Activated CD8-positive, alpha-beta memory T cell treated with anti-CD3 and anti-CD28 coated beads, Interleukin-2, amount 50 U/mL, for 48 hours (primary cell): ENCODE results near the gene GPRIN1.
"Not testable (repeated sequence)": the region's sequence is repeated elsewhere in the genome, so short reads cannot be mapped to it uniquely, and the experiment has no call there.

Experiments used
- DNase-seq: peaks from one replicate; pipeline ENCODE4 v3.0.0-alpha.2; 2020

Gene GPRIN1

DNA sequence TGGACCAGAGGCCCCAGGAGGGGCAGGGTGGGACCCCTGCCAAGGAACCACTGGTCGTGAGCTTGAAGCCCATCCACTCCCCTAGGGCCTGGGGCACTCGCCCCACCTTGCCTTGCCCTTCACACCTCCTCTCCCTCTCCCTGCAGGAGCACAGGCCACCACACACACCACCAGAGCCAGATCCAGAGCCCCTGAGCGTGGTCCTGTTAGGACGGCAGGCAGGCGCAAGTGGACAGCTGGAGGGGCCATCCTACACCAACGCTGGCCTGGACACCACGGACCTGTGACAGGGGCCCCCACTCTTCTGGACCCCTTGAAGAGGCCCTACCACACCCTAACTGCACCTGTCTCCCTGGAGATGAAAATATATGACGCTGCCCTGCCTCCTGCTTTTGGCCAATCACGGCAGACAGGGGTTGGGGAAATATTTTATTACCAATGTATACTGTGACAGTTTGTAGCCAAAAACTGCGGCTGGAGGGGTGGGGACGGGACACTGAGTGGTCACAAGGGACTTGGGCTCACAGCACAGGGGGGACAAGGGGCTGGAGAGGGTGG lies 14.5 kb downstream of the GPRIN1 start:
- DNase-seq, result no peak

GRCh38 chr5:176594554-176594953 lies 15.4 kb downstream of the GPRIN1 start:
- no peak for DNase-seq

DNA sequence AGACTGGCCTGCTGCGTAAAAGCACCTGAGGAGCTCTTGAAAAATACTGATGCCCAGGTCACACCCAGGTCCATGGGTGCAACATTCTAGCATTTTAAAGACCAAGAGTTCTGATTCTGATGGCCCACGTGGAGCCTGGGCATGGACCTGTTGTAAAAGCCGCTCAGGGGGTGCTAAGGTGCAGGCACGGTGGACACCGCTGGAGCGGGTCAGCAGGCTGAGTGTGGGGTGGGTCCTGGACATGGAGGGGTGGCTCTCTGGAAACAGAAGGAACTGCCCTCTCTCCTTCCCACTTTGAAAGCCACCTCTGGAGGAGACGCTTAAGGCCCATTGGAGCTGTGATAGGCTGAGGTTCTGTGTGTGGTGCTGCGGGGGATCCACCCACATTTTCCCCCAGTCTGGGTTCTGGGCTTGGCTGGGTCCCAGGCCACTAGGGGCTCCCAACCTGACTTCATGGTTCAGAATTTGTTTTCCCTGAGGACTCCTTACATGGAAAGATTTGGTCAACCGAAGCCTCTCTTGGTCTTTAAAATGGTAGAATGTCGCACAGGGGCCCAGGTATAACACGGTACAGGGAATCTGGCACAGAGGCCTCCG lies 16.6 kb downstream of the GPRIN1 start:
- DNase-seq, result no peak

- no peak for DNase-seq
These were observed 17.4 kb downstream of the GPRIN1 start for GRCh38 chr5:176592573-176592972.

DNA sequence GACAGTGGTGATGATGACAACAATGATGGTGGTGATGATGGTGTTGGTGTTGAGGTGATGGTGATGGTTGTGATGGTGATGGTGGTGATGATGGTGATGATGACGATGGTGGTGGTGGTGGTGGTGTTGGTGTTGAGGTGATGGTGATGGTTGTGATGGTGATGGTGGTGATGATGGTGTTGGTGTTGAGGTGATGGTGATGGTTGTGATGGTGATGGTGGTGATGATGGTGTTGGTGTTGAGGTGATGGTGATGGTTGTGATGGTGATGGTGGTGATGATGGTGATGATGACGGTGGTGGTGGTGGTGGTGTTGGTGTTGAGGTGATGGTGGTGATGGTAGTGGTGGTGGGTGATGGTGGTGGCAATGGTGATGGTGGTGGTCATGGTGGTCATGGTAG lies 18.3 kb downstream of the GPRIN1 start:
- DNase-seq, result not testable (repeated sequence)

DNA sequence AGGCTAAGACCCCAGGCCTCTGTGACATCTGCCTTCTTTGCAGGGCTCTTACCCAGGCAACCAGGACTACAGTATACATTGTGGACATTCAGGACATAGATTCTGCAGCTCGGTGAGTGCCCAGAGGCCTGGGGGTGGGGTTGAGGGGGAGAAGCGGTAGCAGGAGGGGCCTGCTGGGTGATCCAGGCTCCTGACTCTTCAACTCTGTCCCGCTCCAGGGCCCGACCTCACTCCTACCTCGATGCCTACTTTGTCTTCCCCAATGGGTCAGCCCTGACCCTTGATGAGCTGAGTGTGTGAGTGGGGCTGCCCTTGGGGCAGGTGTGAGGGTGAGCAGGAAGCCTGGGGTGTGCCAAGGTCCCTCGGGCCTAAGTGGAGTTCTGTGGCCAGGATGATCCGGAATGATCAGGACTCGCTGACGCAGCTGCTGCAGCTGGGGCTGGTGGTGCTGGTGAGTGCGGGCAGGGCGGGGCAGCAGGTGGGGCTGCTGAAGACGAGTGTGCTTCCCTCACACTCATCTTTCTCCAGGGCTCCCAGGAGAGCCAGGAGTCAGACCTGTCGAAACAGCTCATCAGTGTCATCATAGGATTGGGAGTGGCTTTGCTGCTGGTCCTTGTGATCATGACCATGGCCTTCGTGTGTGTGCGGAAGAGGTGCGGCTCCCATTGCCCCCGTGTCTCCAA lies 19.8 kb downstream of the GPRIN1 start:
- no peak for DNase-seq

DNA sequence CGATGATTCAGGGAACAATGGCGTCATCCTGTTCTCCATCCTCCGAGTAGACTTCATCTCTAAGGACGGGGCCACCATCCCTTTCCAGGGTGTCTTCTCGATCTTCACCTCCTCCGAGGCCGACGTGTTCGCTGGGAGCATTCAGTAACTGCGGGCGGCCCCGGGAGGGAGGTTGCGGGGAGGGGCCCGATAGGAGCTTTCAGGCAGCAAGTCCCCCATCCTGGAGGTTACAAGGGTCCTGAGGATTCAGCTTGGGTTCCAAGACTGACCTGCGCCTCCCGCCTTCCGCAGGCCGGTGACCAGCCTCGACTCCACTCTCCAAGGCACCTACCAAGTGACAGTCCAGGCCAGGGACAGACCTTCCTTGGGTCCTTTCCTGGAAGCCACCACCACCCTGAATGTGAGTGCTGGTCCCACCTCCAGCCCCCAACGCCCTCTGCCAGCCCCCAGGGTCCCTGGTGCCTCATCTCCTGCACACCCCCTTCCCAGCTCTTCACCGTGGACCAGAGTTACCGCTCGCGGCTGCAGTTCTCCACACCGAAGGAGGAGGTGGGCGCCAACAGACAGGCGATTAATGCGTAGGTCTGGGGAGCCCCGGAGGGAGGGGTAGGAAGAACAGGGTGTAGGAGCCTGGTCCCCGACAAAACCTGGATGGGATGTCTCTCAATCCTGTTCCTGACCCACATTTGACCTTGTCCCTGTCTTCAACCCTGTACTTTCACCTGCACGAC lies 20.8 kb downstream of the GPRIN1 start:
- DNase-seq, result no peak

- DNase-seq, result no peak
These were observed 21.7 kb downstream of the GPRIN1 start for GRCh38 chr5:176588297-176588696.

DNA sequence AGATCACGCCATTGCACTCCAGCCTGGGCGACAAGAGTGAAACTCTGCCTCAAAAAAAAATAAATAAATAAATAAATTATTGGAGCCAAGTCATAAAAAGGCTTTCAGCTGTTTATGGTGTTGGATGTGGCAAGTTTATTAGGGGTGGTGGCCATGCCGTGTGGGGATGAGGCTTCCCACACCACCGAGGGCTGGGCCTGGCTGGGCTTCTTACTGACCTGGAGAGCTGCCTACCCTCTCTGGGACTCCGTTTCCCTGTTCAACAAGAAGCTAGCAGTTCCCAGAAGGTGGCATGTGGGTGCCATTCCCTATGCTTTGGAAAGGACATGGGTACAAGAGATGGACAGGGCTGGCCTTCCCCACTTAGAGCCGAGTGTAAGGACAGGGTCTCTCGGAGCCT lies 22.6 kb downstream of the GPRIN1 start:
- DNase-seq, result no peak

- DNase-seq, result no peak
These were observed 26.9 kb downstream of the GPRIN1 start for GRCh38 chr5:176583076-176583475.

- no peak for DNase-seq
These were observed 28.6 kb downstream of the GPRIN1 start for GRCh38 chr5:176581361-176581760.

- DNase-seq, result no peak
These were observed 30.6 kb downstream of the GPRIN1 start for GRCh38 chr5:176579323-176579722.

DNA sequence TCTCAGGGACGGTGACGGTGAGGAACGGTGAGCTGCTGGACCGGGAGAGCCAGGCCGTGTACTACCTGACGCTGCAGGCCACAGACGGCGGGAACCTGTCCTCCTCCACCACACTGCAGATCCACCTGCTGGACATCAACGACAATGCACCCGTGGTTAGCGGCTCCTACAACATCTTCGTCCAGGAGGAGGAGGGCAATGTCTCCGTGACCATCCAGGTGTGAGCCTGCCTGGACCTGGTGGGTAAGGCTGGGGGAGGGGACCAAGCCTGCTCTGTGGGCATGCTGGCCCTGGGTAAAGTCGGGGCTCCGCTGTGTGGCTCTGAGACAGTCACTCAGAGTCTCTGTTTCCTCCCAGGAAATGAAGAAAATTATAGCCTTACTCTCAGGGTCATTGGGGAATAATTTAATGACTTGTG lies 31.6 kb downstream of the GPRIN1 start:
- DNase-seq, result no peak

- no peak for DNase-seq
These were observed 32.4 kb downstream of the GPRIN1 start for GRCh38 chr5:176577312-176578176.

GRCh38 chr5:176575488-176576422 lies 34.2 kb downstream of the GPRIN1 start:
- DNase-seq, result no peak

DNA sequence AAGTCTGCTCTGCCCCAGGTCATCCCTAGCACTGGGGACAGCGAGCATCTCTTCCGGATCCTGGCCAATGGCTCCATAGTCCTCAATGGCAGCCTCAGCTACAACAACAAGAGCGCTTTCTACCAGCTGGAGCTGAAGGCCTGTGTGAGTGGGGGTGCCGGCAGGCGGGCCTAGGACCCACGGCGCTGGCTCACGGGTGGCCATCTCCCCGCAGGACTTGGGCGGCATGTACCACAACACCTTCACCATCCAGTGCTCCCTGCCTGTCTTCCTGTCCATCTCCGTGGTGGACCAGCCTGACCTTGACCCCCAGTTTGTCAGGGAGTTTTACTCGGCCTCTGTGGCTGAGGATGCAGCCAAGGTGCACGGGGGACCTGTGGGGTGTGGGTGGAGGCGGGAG lies 34.9 kb downstream of the GPRIN1 start:
- no peak for DNase-seq

- no peak for DNase-seq
These were observed 35.7 kb downstream of the GPRIN1 start for GRCh38 chr5:176574297-176574591.

DNA sequence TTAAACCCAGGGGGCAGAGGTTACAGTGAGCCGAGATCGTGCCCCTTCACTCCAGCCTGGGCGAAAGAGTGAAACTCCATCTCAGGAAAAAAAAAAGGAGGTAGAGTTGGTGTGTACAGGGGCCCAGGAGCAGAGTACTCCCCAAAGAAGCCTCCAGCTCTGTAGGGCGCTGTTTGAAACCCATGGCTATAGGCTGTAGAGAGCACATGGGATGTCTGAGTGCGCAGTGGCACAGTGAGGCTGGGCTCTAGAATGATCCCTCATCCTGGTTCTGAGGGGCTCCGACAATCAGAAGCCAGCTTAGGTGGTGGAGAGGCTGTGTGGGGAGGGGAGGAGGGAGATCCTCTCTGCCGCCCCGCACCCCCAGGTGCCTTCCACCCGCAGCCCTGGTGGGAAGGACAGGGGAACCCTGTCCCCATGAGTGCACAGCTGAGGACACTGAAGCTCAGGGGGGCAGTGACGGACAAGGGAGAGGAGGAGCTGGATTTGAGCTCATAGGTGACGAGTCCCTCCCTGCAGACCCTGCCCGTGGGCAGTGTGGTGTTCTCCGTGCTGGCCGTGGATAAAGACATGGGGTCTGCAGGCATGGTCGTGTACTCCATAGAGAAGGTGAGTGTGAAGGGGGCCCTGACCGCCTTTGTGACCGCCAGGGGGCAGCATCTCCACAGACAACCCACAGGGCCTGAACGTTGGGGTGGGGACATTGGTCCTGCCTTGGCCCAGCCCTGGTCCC lies 36.2 kb downstream of the GPRIN1 start:
- peak; percentile 96 for DNase-seq

DNA sequence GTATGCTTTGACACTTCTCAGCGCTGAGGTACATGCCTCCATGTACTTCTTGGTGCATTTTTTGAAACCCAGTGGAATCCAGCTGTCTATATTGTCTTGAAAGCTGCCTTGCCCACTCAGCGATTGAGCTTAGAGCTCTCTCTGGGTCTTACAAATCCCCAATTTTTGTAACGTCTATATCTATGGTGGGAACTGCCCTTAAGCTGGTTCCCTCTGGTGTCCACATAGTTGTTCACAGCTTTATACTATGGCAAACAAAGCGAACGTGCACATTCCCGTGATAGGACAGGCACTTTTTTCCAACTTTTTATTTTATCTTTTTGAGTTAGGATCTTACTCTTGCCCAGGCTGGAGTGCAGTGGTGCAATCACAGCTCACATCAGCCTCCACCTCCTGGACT lies 39.9 kb downstream of the GPRIN1 start:
- no peak for DNase-seq

DNA sequence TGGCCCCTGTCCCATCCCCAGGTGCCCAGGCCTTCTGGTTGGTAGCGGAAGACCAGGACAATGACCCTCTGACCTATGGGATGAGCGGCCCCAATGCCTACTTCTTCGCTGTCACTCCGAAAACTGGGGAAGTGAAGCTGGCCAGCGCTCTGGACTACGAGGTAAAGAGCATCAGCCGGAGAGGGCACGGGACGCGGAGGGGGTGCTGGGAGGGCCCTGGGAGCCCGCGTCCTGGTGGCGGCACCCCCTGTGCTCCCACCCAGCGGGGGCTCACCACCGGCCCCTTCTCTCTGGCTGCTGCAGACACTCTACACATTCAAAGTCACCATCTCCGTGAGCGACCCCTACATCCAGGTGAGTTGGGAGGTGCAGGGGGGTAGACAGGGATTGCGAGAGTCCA lies 41.3 kb downstream of the GPRIN1 start:
- DNase-seq, result no peak

- DNase-seq, result no peak
These were observed 44.1 kb downstream of the GPRIN1 start for GRCh38 chr5:176565760-176566288.
